T-cell (primary cell): ENCODE results near the gene KCNH2. TPM values are rescaled to one million over a fixed set of nuclear protein-coding genes. Genes with fewer than 3 reads are reported as not detected.
A peak's percentile ranks its signal among the peaks of the same experiment; 100 is the strongest.

Source experiments
- ATAC-seq, 4 experiments: fragments of 200-7000 bp in 3 of 4; fragments of 150-1000 bp in 1 of 4; cut with Tn5 transposase; replicated peaks in 1 of 4; 1 replicate in 3 of 4; 2 replicates in 1 of 4; pipeline ENCODE4 v1.10.0; 2021; ENCODE audit warnings: moderate library complexity in 3 of 4, mild to moderate bottlenecking in 2 of 4, moderate number of reproducible peaks in 1 of 4
- CTCF ChIA-PET, 2 donors: fragments of 300-600 bp; sonication (Branson Sonifier 250); formaldehyde crosslinking; loops; one replicate each; lab custom pipeline; 2022; ENCODE audit warnings: antibody characterized with exemption in 2 of 2; lab: Charles Lee
- POLR2A ChIA-PET, 2 donors: fragments of 300-600 bp; sonication (Branson Sonifier 250); formaldehyde crosslinking; loops; one replicate each; lab custom pipeline; 2022; ENCODE audit warnings: antibody characterized with exemption in 2 of 2; lab: Charles Lee
- DNase-seq, 35 experiments: peaks; one replicate each; pipeline versions ENCODE4 v3.0.0 to v3.0.0-alpha.2; 2013 to 2023
- H3K27ac ChIP-seq: one replicate; pipeline ENCODE4 v1.5.1; 2013; ENCODE audit warnings: low read length
- H3K27me3 ChIP-seq, 2 experiments: replicated peaks in 1 of 2; 1 replicate in 1 of 2; 2 replicates in 1 of 2; pipeline versions ENCODE4 v1.6.1 to v1.7.0; 2013; ENCODE audit warnings: low read length in 1 of 2, mixed read lengths in 1 of 2; ENCODE audit not compliant: control insufficient read depth in 2 of 2, insufficient read depth in 2 of 2; ENCODE audit errors: extremely low read depth in 1 of 2
- H3K36me3 ChIP-seq, 2 donors: 1 replicate in 1 of 2; 2 replicates in 1 of 2; pipeline versions ENCODE4 v1.6.1 to v1.7.0; 2013; ENCODE audit warnings: low read length in 1 of 2; ENCODE audit not compliant: control insufficient read depth in 2 of 2, insufficient read depth in 1 of 2; ENCODE audit errors: extremely low read depth in 1 of 2
- H3K4me1 ChIP-seq, 2 experiments: 1 replicate in 1 of 2; 2 replicates in 1 of 2; pipeline versions ENCODE4 v1.6.1 to v1.7.0; 2013; ENCODE audit warnings: low read length in 2 of 2, mixed read lengths in 1 of 2; ENCODE audit not compliant: insufficient read depth in 2 of 2, control insufficient read depth in 1 of 2; ENCODE audit errors: extremely low read depth in 1 of 2
- H3K4me3 ChIP-seq, 2 donors: 1 replicate in 1 of 2; 2 replicates in 1 of 2; pipeline versions ENCODE4 v1.5.1 to v1.7.0; 2013; ENCODE audit warnings: mild to moderate bottlenecking in 2 of 2, low read length in 1 of 2, moderate library complexity in 1 of 2; ENCODE audit not compliant: control insufficient read depth in 1 of 2; ENCODE audit errors: extremely low read depth in 1 of 2
- H3K9me3 ChIP-seq: 2 replicates; pipeline ENCODE4 v1.7.0; 2013
- H3K27ac Mint-ChIP-seq, 2 donors: one replicate each; pipeline ENCODE4 v1.8.0; 2020 to 2021; ENCODE audit warnings: mild to moderate bottlenecking in 2 of 2, mixed read lengths in 2 of 2
- H3K27me3 Mint-ChIP-seq, 2 donors: one replicate each; pipeline ENCODE4 v1.8.0; 2021 to 2022; ENCODE audit warnings: mixed read lengths in 2 of 2
- H3K36me3 Mint-ChIP-seq: one replicate; pipeline ENCODE4 v1.8.0; 2021; ENCODE audit warnings: mixed read lengths
- H3K4me1 Mint-ChIP-seq, 3 donors: one replicate each; pipeline ENCODE4 v1.8.0; 2020 to 2022; ENCODE audit warnings: mixed read lengths in 3 of 3, mild to moderate bottlenecking in 1 of 3
- H3K4me3 Mint-ChIP-seq, 3 donors: one replicate each; pipeline ENCODE4 v1.8.0; 2020 to 2022; ENCODE audit warnings: mild to moderate bottlenecking in 3 of 3, mixed read lengths in 3 of 3, moderate library complexity in 3 of 3
- H3K9me3 Mint-ChIP-seq, 3 donors: one replicate each; pipeline ENCODE4 v1.8.0; 2020 to 2022; ENCODE audit warnings: mixed read lengths in 3 of 3
- WGBS: methylation state at CpG from one replicate; pipeline ENCODE4 v1.1.5; 2013; ENCODE audit warnings: missing lambda C conversion rate; ENCODE audit not compliant: insufficient coverage; 5-methylcytosine and 5-hydroxymethylcytosine counted together
- total RNA-seq, 35 experiments: library from RNA in 6 of 35; stranded (reverse) in 6 of 35; fragments of 120-200 nt in 1 of 35; gene quantifications; one replicate each; pipeline versions ENCODE4 v1.2.1 to v1.2.4 and lab custom pipeline; 2013 to 2026

Gene KCNH2
- total RNA-seq, 5 donors from 2014 or later (not counting 1 experiment from before 2014, with no cell fraction given): 2.9 to 4.6 (median 3.0) TPM

GRCh38 chr7:150945171-150945852, 32.8 kb downstream of the KCNH2 start:
- Mint-ChIP-seq H3K27me3 (peaks cover 0 to 8% of the 10 kb centered on the region in 2 donors), H3K4me1 (peaks cover 25 to 27% (median 26%) of the 10 kb centered on the region in 3 donors), H3K27ac (no peak overlapping the region), H3K36me3 (no peaks in the 10 kb centered on the region), H3K4me3 (no peak overlapping the region), H3K9me3 (no peaks in the 10 kb centered on the region)
- WGBS: 66% methylated on average over 15 of the region's 19 CpGs
- Histone ChIP-seq H3K36me3 (no peaks in the 10 kb centered on the region), H3K4me3 (no peak overlapping the region), H3K4me1 (peaks cover 0 to 23% of the 10 kb centered on the region in 2 experiments), H3K27me3 (peaks cover 0 to 37% of the 10 kb centered on the region in 2 experiments), H3K27ac (no peak overlapping the region), H3K9me3 (no peaks in the 10 kb centered on the region)
- ChIA-PET CTCF (no interaction called here), POLR2A (interaction anchor here in 1 of 2 donors (0.5 kb wide), 1 partner anchor 54 kb away, joined by 4 read pairs; no protein-coding TSS in a partner anchor)
- DNase-seq: no peak
- ATAC-seq: no peak

DNA sequence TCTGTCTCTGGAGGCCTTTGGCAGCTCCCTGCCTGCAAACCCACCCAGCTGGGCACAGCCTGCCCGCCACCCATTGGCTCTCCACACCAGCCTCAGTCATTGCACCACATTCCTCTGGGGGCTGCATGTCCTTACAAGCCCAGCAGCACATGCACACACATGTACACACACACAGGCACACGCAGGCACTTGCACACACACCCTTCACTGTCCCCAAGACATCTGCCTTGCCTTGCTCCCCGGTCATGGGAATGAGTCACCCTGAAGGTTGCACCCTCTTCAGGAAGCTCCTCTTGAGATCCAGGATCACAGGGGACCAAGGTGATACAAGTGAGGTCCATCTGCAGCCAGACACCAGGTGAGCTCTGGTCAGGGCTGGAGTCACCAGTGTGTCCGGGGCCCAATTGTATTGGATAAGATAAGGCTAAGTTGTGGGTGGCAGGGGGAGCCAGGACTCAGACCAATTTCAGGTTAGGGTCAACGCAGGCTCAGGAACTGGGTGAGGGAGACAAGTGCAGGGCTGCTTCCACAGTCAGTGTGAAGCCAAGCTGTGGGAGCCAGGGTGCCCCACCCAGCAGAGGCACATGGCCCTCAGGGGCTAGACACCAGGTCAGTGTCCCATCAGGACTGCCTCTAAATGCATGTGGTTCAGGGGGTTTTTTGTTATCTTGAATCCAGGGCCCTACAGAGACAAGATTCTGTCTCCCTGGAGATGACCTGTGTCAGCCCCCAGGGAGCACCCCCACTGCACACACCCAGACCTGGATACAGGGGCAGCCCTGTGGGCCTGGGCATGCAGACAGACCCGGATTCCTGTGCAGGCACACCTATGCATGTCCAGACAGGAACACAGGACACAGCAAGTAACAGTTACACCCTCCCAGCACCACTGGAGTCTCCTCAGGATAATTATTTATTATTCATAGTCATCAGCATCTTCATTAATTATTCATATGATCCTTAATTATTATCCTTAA, 33.8 kb downstream of the KCNH2 start:
- Histone ChIP-seq H3K27me3 (peaks cover 0 to 33% of the 10 kb centered on the region in 2 experiments), H3K4me1 (peaks cover 0 to 25% of the 10 kb centered on the region in 2 experiments), H3K4me3 (no peak overlapping the region), H3K27ac (no peak overlapping the region), H3K36me3 (no peaks in the 10 kb centered on the region), H3K9me3 (no peaks in the 10 kb centered on the region)
- Mint-ChIP-seq H3K4me3 (no peak overlapping the region), H3K27ac (no peak overlapping the region), H3K36me3 (no peaks in the 10 kb centered on the region), H3K4me1 (peaks cover 27 to 30% (median 28%) of the 10 kb centered on the region in 3 donors), H3K27me3 (peaks cover 0 to 8% of the 10 kb centered on the region in 2 donors), H3K9me3 (no peaks in the 10 kb centered on the region)
- whole genome bisulfite sequencing: 85% methylated on average over 6 of the region's 6 CpGs
- POLR2A ChIA-PET: no interaction called here
- CTCF ChIA-PET: no interaction called here
- DNase-seq: peak in 1 of 35 experiments; percentile 7
- ATAC-seq: no peak

GRCh38 chr7:150943453-150943814, 34.7 kb downstream of the KCNH2 start:
- CTCF ChIA-PET: no interaction called here
- Mint-ChIP-seq H3K36me3 (no peaks in the 10 kb centered on the region), H3K4me3 (peak overlapping the region in 1 of 3 donors; percentile 27)

DNA sequence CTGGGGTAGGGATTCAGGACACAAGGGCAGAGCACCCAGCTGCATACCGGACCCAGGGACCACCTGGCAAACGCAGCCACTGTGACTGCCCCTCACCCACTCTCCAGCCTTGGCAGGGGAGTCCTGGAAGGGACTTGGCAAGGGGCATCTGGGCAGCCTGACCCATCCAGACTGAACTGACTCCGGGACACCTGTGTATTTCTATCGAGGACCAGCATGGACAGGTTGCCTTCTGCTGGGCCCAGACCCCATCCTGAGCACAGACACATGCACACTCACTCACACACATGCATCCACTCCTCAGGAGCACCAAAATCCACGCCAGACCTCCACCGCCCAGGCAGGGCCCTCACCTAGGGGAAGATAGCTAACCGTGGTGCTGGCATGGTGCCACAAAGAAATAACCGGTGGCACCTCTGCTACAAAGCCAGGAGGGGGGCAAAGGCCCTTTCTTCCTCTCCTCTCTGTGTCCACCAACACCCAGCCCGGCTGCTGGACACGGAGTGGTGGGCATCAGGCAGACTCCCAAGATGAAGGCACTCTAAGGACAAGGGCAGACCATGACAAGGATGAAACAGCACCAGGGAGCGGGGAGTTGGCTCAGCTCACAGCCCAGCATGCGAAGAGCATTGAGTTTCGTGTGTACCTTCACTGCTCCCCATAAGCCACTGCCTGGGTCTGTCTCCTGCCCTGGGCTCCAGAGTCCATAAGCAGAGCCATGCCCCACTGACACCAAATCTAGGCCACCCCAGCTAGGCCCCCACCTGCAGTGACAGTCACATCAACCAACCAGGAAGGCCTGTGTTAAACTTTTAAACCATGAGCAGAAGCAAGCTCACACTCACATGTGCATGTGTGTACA, 35.3 kb downstream of the KCNH2 start:
- DNase-seq (peak in 1 of 35 experiments; percentile 10), ATAC-seq (no peak)

More at GRCh38 chr7:150943453-150943814, 34.7 kb downstream of the KCNH2 start:
- no peak for ATAC-seq
- POLR2A ChIA-PET: no interaction called here
- Mint-ChIP-seq H3K9me3 (no peaks in the 10 kb centered on the region), H3K4me1 (peaks cover 36 to 38% (median 36%) of the 10 kb centered on the region in 3 donors), H3K27ac (no peak overlapping the region), H3K27me3 (peaks cover 0 to 8% of the 10 kb centered on the region in 2 donors)
- Histone ChIP-seq H3K27me3 (peaks cover 0 to 33% of the 10 kb centered on the region in 2 experiments), H3K9me3 (no peaks in the 10 kb centered on the region), H3K4me3 (no peak overlapping the region), H3K27ac (no peak overlapping the region), H3K4me1 (peaks cover 0 to 34% of the 10 kb centered on the region in 2 experiments), H3K36me3 (no peaks in the 10 kb centered on the region)
- 100% methylated on average over 1 of the region's 6 CpGs for WGBS
- peak in 1 of 35 experiments; percentile 7 for DNase-seq

GRCh38 chr7:150942001-150942590, 36.0 kb downstream of the KCNH2 start:
- Mint-ChIP-seq H3K9me3 (no peaks in the 10 kb centered on the region), H3K27ac (peak overlapping the region in 1 of 2 donors; percentile 22), H3K27me3 (peaks cover 0 to 5% of the 10 kb centered on the region in 2 donors), H3K36me3 (no peaks in the 10 kb centered on the region), H3K4me3 (peak overlapping the region in 1 of 3 donors; percentile 38), H3K4me1 (peaks cover 49 to 51% (median 50%) of the 10 kb centered on the region in 3 donors)
- peaks cover 0 to 23% of the 10 kb centered on the region in 2 experiments for H3K27me3 ChIP-seq
- WGBS: 51% methylated on average over 10 of the region's 14 CpGs
- CTCF ChIA-PET: no interaction called here
- ATAC-seq (peak; percentile 77 to 89 (median 85)), DNase-seq (peak in 34 of 35 experiments; percentile 17 to 67 (median 38))
- no peak overlapping the region for H3K27ac ChIP-seq
- H3K4me3 ChIP-seq: no peak overlapping the region
- no peaks in the 10 kb centered on the region for H3K9me3 ChIP-seq
- POLR2A ChIA-PET: no interaction called here
- no peaks in the 10 kb centered on the region for H3K36me3 ChIP-seq
- H3K4me1 ChIP-seq: peaks cover 4 to 46% of the 10 kb centered on the region in 2 experiments

More for the DNA sequence above, 35.3 kb downstream of the KCNH2 start:
- no peak overlapping the region for H3K4me3 ChIP-seq
- H3K27me3 ChIP-seq: peaks cover 0 to 29% of the 10 kb centered on the region in 2 experiments
- WGBS: 78% methylated on average over 11 of the region's 13 CpGs
- Mint-ChIP-seq H3K9me3 (no peaks in the 10 kb centered on the region), H3K4me1 (peaks cover 42 to 44% (median 42%) of the 10 kb centered on the region in 3 donors), H3K36me3 (no peaks in the 10 kb centered on the region), H3K27me3 (peaks cover 0 to 5% of the 10 kb centered on the region in 2 donors), H3K4me3 (peak overlapping the region in 1 of 3 donors; percentile 38), H3K27ac (no peak overlapping the region)
- H3K27ac ChIP-seq: no peak overlapping the region
- no peaks in the 10 kb centered on the region for H3K9me3 ChIP-seq
- no peaks in the 10 kb centered on the region for H3K36me3 ChIP-seq
- ChIA-PET POLR2A (no interaction called here), CTCF (no interaction called here)
- H3K4me1 ChIP-seq: peaks cover 4 to 40% of the 10 kb centered on the region in 2 experiments
